Transverse colon (tissue), 3 donors: Measurements from ENCODE around the gene SLC37A2.

Source experiments
- POLR2A ChIP-seq: fragments of 450-650 bp; IDR thresholded peaks from one replicate; pipeline ENCODE4 v1.6.1; 2016; ENCODE audit warnings: antibody characterized with exemption, mild to moderate bottlenecking, moderate library complexity
- TF ChIP-seq, protein P1 (sequence below), 5 experiments: fragments of 200-600 bp in 3 of 5; fragments of 450-650 bp in 2 of 5; sonication (generic) in 3 of 5; IDR thresholded peaks; 1 replicate in 2 of 5; 2 replicates in 3 of 5; pipeline ENCODE4 v1.5.1; 2016 to 2017; ENCODE audit warnings: antibody characterized with exemption in 5 of 5, inconsistent platforms in 3 of 5, mild to moderate bottlenecking in 2 of 5, moderate library complexity in 1 of 5

DNA sequence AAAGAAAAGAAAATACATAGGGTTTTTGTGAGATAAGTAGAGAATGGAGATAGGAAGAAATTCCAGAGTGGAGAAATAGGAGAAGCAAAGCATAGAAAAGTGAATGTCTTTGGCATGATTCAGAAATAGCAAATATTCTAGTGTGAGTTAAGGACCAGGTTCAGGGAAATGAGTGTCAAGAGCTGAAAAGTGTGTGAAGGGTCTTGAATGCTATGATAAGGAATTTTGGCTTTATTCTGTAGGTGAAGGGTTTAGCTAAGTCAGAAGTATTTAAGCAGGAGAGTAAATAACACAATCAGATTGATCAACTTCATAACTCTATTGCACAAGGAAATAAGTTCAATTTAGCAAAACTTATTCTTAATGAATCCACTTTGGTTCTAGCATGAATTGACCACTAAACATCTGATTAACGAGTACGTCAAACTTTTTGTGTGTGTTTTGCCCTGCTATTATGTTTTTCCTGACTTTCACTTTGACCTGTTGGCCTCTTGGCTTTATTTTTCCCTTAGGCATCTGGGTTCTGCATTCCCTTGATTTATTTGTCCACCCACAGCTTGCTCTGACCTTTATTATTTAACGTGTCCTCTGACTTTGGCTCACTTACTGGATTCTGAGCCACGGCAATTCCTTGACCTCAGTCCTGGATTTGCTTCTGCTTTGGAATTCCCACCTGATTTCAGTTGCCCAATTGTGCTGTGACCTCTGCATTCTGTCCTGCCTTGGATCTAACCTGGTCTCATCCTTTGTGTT, 60.3 kb downstream of the SLC37A2 start:
- TF ChIP-seq, protein P1, sequence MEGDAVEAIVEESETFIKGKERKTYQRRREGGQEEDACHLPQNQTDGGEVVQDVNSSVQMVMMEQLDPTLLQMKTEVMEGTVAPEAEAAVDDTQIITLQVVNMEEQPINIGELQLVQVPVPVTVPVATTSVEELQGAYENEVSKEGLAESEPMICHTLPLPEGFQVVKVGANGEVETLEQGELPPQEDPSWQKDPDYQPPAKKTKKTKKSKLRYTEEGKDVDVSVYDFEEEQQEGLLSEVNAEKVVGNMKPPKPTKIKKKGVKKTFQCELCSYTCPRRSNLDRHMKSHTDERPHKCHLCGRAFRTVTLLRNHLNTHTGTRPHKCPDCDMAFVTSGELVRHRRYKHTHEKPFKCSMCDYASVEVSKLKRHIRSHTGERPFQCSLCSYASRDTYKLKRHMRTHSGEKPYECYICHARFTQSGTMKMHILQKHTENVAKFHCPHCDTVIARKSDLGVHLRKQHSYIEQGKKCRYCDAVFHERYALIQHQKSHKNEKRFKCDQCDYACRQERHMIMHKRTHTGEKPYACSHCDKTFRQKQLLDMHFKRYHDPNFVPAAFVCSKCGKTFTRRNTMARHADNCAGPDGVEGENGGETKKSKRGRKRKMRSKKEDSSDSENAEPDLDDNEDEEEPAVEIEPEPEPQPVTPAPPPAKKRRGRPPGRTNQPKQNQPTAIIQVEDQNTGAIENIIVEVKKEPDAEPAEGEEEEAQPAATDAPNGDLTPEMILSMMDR (IDR thresholded peaks at IDR 0.05) = no peak
- no peak for TF ChIP-seq POLR2A
